Transverse colon (tissue), 4 donors: ENCODE data around the gene ACSL6. TPM values are rescaled to one million over a fixed set of nuclear protein-coding genes. Genes with fewer than 3 reads are reported as not detected.

ENCODE experiments used
- DNase-seq: peaks from one replicate; pipeline ENCODE4 v3.0.0-alpha.2; 2019
- H3K27ac ChIP-seq, 4 donors: fragments of 200-600 bp; sonication (generic); 2 replicates each; pipeline ENCODE4 v1.5.1; 2016 to 2018; ENCODE audit warnings: inconsistent platforms in 4 of 4
- H3K27me3 ChIP-seq: fragments of 200-600 bp; sonication (generic); 2 replicates; pipeline ENCODE4 v1.5.1; 2017; ENCODE audit warnings: inconsistent platforms
- H3K36me3 ChIP-seq, 4 donors: fragments of 200-600 bp; sonication (generic); 2 replicates each; pipeline ENCODE4 v1.5.1; 2017 to 2019; ENCODE audit warnings: inconsistent platforms in 4 of 4
- H3K4me1 ChIP-seq, 4 donors: fragments of 200-600 bp; sonication (generic); 2 replicates each; pipeline ENCODE4 v1.5.1; 2017 to 2020; ENCODE audit warnings: inconsistent platforms in 4 of 4
- H3K4me3 ChIP-seq, 4 donors: fragments of 200-600 bp; sonication (generic); 1 replicate in 1 of 4; 2 replicates in 3 of 4; pipeline versions ENCODE4 v1.5.1 to v1.6.1; 2017 to 2019; ENCODE audit warnings: inconsistent platforms in 4 of 4
- H3K9me3 ChIP-seq, 2 donors: fragments of 200-600 bp; sonication (generic); 2 replicates each; pipeline ENCODE4 v1.5.1; 2017 to 2019; ENCODE audit warnings: inconsistent platforms in 2 of 2
- EP300 ChIP-seq: sonication (generic); formaldehyde crosslinking; IDR thresholded peaks from one replicate; pipeline ENCODE4 v1.6.1; 2017; ENCODE audit warnings: antibody characterized with exemption, low read depth
- POLR2A ChIP-seq: fragments of 450-650 bp; IDR thresholded peaks from one replicate; pipeline ENCODE4 v1.6.1; 2016; ENCODE audit warnings: antibody characterized with exemption, mild to moderate bottlenecking, moderate library complexity
- POLR2AphosphoS5 ChIP-seq, 3 donors: sonication (generic); formaldehyde crosslinking; IDR thresholded peaks; one replicate each; pipeline ENCODE4 v1.6.1; 2016; ENCODE audit warnings: antibody characterized with exemption in 3 of 3
- WGBS, 2 donors: methylation state at CpG; one replicate each; pipeline ENCODE4 v1.1.5; 2018; ENCODE audit warnings: low coverage in 1 of 2; 5-methylcytosine and 5-hydroxymethylcytosine counted together
- in situ Hi-C, 4 donors: fragments of 200-750 bp; cut with MboI; loops; one replicate each; pipeline versions ENCODE4 v1.15.0 to v1.15.1; 2017; ENCODE audit warnings: low sequenced_read_pairs in 3 of 4, low pct_ligation_motif_present in 1 of 4, low pct_unique_long_range_greater_than_20kb in 1 of 4
- intact Hi-C: fragments of 100-400 bp; cut with DNase I; formaldehyde crosslinking; loops from one replicate; pipeline ENCODE4 v1.15.1; 2023; ENCODE audit warnings: low total_unique reads
- total RNA-seq, 4 donors: library from RNA; depleted of rRNA; stranded (reverse); fragments of >200 nt; gene quantifications; one replicate each; pipeline ENCODE4 v1.1.0, GENCODE V29; 2016
- TF ChIP-seq, protein P1 (sequence below), 5 experiments: fragments of 200-600 bp in 3 of 5; fragments of 450-650 bp in 2 of 5; sonication (generic) in 3 of 5; IDR thresholded peaks; 1 replicate in 2 of 5; 2 replicates in 3 of 5; pipeline ENCODE4 v1.5.1; 2016 to 2017; ENCODE audit warnings: antibody characterized with exemption in 5 of 5, inconsistent platforms in 3 of 5, mild to moderate bottlenecking in 2 of 5, moderate library complexity in 1 of 5

The ACSL6 gene
- total RNA-seq, 4 donors from 2014 or later, result 0.41 to 0.64 TPM; not detected in 2

- H3K9me3 ChIP-seq, result no peaks in the 10 kb centered on the region
- no peak for DNase-seq
- H3K4me3 ChIP-seq, result no peak overlapping the region
- no peak overlapping the region for H3K27ac ChIP-seq
- intact Hi-C loops, result no loop called here
- no peak for TF ChIP-seq POLR2AphosphoS5 (IDR thresholded peaks at IDR 0.05)
- no peak for TF ChIP-seq POLR2A
- TF ChIP-seq, protein P1, sequence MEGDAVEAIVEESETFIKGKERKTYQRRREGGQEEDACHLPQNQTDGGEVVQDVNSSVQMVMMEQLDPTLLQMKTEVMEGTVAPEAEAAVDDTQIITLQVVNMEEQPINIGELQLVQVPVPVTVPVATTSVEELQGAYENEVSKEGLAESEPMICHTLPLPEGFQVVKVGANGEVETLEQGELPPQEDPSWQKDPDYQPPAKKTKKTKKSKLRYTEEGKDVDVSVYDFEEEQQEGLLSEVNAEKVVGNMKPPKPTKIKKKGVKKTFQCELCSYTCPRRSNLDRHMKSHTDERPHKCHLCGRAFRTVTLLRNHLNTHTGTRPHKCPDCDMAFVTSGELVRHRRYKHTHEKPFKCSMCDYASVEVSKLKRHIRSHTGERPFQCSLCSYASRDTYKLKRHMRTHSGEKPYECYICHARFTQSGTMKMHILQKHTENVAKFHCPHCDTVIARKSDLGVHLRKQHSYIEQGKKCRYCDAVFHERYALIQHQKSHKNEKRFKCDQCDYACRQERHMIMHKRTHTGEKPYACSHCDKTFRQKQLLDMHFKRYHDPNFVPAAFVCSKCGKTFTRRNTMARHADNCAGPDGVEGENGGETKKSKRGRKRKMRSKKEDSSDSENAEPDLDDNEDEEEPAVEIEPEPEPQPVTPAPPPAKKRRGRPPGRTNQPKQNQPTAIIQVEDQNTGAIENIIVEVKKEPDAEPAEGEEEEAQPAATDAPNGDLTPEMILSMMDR (IDR thresholded peaks at IDR 0.05), result no peak
- no peak for TF ChIP-seq EP300
- no peaks in the 10 kb centered on the region for H3K36me3 ChIP-seq
- in situ Hi-C loops, result loop anchor here (10.0 to 25.0 kb wide), 3 partner anchors 195 to 563 kb away; no protein-coding TSS in a partner anchor
- no peaks in the 10 kb centered on the region for H3K27me3 ChIP-seq
- no peaks in the 10 kb centered on the region for H3K4me1 ChIP-seq
- 69% methylated on average over 2 of the region's 2 CpGs; no CpG with 5 or more reads in 1 of the 2 donors for WGBS, 2 donors
Measured at GRCh38 chr5:132000241-132000490, 11.3 kb downstream of the ACSL6 start.

GRCh38 chr5:131999441-132000240, 11.8 kb downstream of the ACSL6 start:
- WGBS, 2 donors, result 65% methylated on average over 13 of the region's 13 CpGs; no CpG with 5 or more reads in 1 of the 2 donors
- in situ Hi-C loops (loop anchor here (10.0 to 25.0 kb wide), 3 partner anchors 195 to 562 kb away; no protein-coding TSS in a partner anchor), intact Hi-C loops (no loop called here)
- Histone ChIP-seq H3K27ac (no peak overlapping the region), H3K4me1 (no peaks in the 10 kb centered on the region), H3K9me3 (no peaks in the 10 kb centered on the region), H3K36me3 (no peaks in the 10 kb centered on the region), H3K27me3 (no peaks in the 10 kb centered on the region), H3K4me3 (no peak overlapping the region)
- no peak for TF ChIP-seq EP300
- TF ChIP-seq, protein P1 (IDR thresholded peaks at IDR 0.05), result no peak
- TF ChIP-seq POLR2AphosphoS5 (IDR thresholded peaks at IDR 0.05), result no peak
- TF ChIP-seq POLR2A, result no peak
- DNase-seq, result no peak

DNA sequence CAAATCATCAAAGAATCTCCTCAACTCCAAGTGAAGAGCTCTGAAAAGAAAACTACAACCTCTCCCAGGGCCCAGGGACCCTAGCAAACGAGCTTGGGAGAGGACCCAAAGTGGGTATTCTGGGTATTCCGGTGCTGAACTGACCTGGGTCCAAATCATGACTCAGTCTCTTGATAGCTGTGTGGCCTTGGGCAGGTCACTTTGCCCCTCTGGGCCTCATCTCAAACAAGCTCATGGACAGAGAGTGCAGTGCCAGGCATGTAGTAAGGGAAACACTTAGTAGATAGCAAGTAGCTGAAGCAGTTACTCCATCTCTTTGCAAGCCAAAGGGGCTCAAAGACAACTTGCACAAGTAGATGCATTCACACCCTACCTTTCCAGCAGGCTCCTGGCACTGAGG, 12.4 kb downstream of the ACSL6 start:
- Histone ChIP-seq H3K27ac (no peak overlapping the region), H3K36me3 (no peaks in the 10 kb centered on the region), H3K4me3 (no peak overlapping the region), H3K27me3 (no peaks in the 10 kb centered on the region), H3K4me1 (no peaks in the 10 kb centered on the region), H3K9me3 (no peaks in the 10 kb centered on the region)
- in situ Hi-C loops, result no loop called here
- intact Hi-C loops, result no loop called here
- 73% methylated on average over 2 of the region's 2 CpGs; no CpG with 5 or more reads in 1 of the 2 donors for WGBS, 2 donors
- DNase-seq, result no peak
- TF ChIP-seq POLR2A (no peak), POLR2AphosphoS5 (IDR thresholded peaks at IDR 0.05) (no peak), EP300 (no peak)
- TF ChIP-seq, protein P1 (IDR thresholded peaks at IDR 0.05), result no peak

- Histone ChIP-seq H3K36me3 (no peaks in the 10 kb centered on the region), H3K27me3 (no peaks in the 10 kb centered on the region), H3K27ac (no peak overlapping the region), H3K4me1 (no peaks in the 10 kb centered on the region), H3K9me3 (no peaks in the 10 kb centered on the region), H3K4me3 (no peak overlapping the region)
- intact Hi-C loops (no loop called here), in situ Hi-C loops (no loop called here)
- DNase-seq, result no peak
- TF ChIP-seq EP300 (no peak), POLR2A (no peak), POLR2AphosphoS5 (IDR thresholded peaks at IDR 0.05) (no peak)
- TF ChIP-seq, protein P1 (IDR thresholded peaks at IDR 0.05), result no peak
- WGBS, 2 donors, result 59% methylated on average over 4 of the region's 4 CpGs; no CpG with 5 or more reads in 1 of the 2 donors
Measured at GRCh38 chr5:131998431-131999040, 12.9 kb downstream of the ACSL6 start.
